Measurements from ENCODE around the gene SLC5A8. TPM values are rescaled to one million over a fixed set of nuclear protein-coding genes. Genes with fewer than 3 reads are reported as not detected.

The SLC5A8 gene
- total and polyA plus RNA-seq, 2 donors (not counting 1 experiment from before 2014, with no cell fraction given) = not detected

DNA sequence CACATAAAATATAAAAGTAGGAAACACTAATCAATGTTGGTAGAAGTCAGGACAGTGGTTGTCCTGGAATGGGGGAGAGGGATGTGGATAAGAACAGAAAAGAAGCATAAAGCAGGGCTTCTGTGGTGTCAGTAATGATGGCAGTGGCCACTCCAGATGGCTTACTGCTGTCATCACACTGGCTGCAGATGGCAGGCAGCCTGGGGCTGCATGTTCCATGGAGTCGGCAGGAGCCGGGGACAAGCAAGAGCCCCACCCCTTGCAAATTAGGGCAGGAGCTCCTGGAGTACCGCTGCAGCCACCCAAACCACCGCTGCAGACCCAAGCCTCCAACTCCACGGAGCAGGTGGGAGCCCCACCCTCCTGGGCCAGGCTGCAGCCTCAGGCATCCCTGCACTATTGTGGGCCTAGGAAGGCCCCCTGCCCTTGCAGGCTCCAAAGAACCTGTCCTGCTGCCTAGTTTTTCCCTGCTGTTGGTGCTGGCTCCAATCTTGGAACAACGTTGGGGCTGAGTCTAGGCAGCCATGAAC is 28.8 kb upstream of the SLC5A8 start:
- H3K79me2 ChIP-seq (ENCODE audit: control insufficient read depth, insufficient read depth, low read length) = no peaks in the 10 kb centered on the region
- Mint-ChIP-seq H3K27ac (no peak overlapping the region), H3K27me3 (peaks cover 8% of the 10 kb centered on the region), H3K9me3 (ENCODE audit: insufficient read depth) (no peaks in the 10 kb centered on the region), H3K4me1 (no peaks in the 10 kb centered on the region), H3K4me3 (no peak overlapping the region)
- no peak overlapping the region for H3K4me2 ChIP-seq (replicated peaks; ENCODE audit: low read depth, low read length, poor library complexity, severe bottlenecking)
- H3K27ac ChIP-seq (ENCODE audit: low read length in 2 of 2) = no peak overlapping the region
- no peaks in the 10 kb centered on the region for H4K20me1 ChIP-seq (ENCODE audit: control insufficient read depth, insufficient read depth, low read length, poor library complexity, severe bottlenecking)
- H3K9me3 ChIP-seq (ENCODE audit: control extremely low read depth in 1 of 3, control insufficient read depth in 2 of 3, insufficient read depth in 1 of 3, low read length in 2 of 3) = peaks cover 0 to 15% (median 13%) of the 10 kb centered on the region in 3 donors
- no peak for ATAC-seq (ENCODE audit: low read depth)
- TF ChIP-seq EZH2 (IDR thresholded peaks at IDR 0.05; ENCODE audit: borderline replicate concordance, insufficient read depth, low read depth, low read length, poor library complexity, severe bottlenecking) = no peak
- TF ChIP-seq, protein P1, sequence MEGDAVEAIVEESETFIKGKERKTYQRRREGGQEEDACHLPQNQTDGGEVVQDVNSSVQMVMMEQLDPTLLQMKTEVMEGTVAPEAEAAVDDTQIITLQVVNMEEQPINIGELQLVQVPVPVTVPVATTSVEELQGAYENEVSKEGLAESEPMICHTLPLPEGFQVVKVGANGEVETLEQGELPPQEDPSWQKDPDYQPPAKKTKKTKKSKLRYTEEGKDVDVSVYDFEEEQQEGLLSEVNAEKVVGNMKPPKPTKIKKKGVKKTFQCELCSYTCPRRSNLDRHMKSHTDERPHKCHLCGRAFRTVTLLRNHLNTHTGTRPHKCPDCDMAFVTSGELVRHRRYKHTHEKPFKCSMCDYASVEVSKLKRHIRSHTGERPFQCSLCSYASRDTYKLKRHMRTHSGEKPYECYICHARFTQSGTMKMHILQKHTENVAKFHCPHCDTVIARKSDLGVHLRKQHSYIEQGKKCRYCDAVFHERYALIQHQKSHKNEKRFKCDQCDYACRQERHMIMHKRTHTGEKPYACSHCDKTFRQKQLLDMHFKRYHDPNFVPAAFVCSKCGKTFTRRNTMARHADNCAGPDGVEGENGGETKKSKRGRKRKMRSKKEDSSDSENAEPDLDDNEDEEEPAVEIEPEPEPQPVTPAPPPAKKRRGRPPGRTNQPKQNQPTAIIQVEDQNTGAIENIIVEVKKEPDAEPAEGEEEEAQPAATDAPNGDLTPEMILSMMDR (IDR thresholded peaks at IDR 0.05) = no peak
- no peak for DNase-seq
- POLR2A ChIA-PET = no interaction called here
- intact Hi-C loops (cut with micrococcal nuclease) = no loop called here
- peaks cover 0 to 3% (median 0%) of the 10 kb centered on the region in 4 experiments for H3K27me3 ChIP-seq (replicated peaks in 1 of 4; ENCODE audit: control extremely low read depth in 1 of 4, control insufficient read depth in 3 of 4, insufficient read depth in 4 of 4, low read length in 3 of 4)
- H3K36me3 ChIP-seq (replicated peaks in 1 of 2; ENCODE audit: control extremely low read depth in 1 of 2, control insufficient read depth in 1 of 2, extremely low read depth in 1 of 2, insufficient read depth in 2 of 2, low read length in 1 of 2) = no peaks in the 10 kb centered on the region
- H3K4me1 ChIP-seq (ENCODE audit: control insufficient read depth in 2 of 2, insufficient read depth in 2 of 2, low read length in 2 of 2) = no peaks in the 10 kb centered on the region
- CTCF ChIA-PET = no interaction called here
- WGBS (ENCODE audit: insufficient coverage) = 78% methylated on average over 6 of the region's 6 CpGs
- no peak overlapping the region for H3K9ac ChIP-seq (ENCODE audit: low read length)
- no peak overlapping the region for H3K4me3 ChIP-seq (ENCODE audit: control extremely low read depth in 1 of 5, extremely low read depth in 1 of 5, insufficient read depth in 1 of 5, low read depth in 2 of 5, low read length in 4 of 5)
- no peak overlapping the region for H2AFZ ChIP-seq (ENCODE audit: insufficient read depth, low read depth, low read length, poor library complexity, severe bottlenecking)

DNA sequence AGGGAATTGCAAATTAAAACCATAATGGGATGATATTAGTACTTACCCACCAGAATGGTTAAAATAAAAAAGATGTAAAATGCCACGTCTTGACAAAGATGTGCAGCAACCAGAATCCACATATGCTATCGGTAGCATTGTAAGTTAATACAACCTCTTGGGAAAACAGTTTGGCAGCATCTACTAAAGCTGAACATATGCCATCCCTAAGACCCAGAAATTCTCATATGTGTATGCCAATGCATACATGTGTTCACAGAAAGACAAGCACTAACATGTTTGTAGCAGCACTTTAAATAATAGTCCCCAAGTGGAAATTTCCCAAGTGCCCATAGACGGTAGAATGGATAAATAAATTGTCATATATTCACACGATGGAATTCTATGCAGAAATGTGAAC is 28.3 kb upstream of the SLC5A8 start:
- H2AFZ ChIP-seq (ENCODE audit: insufficient read depth, low read depth, low read length, poor library complexity, severe bottlenecking) = no peak overlapping the region
- H3K4me1 ChIP-seq (ENCODE audit: control insufficient read depth in 2 of 2, insufficient read depth in 2 of 2, low read length in 2 of 2) = no peaks in the 10 kb centered on the region
- no peak overlapping the region for H3K4me3 Mint-ChIP-seq
- H3K4me2 ChIP-seq (replicated peaks; ENCODE audit: low read depth, low read length, poor library complexity, severe bottlenecking) = no peak overlapping the region
- no peak overlapping the region for H3K27ac ChIP-seq (ENCODE audit: low read length in 2 of 2)
- H3K9me3 ChIP-seq (ENCODE audit: control extremely low read depth in 1 of 3, control insufficient read depth in 2 of 3, insufficient read depth in 1 of 3, low read length in 2 of 3) = peaks cover 0 to 15% (median 13%) of the 10 kb centered on the region in 3 donors
- H3K27ac Mint-ChIP-seq = no peak overlapping the region
- H3K36me3 ChIP-seq (replicated peaks in 1 of 2; ENCODE audit: control extremely low read depth in 1 of 2, control insufficient read depth in 1 of 2, extremely low read depth in 1 of 2, insufficient read depth in 2 of 2, low read length in 1 of 2) = no peaks in the 10 kb centered on the region
- no peaks in the 10 kb centered on the region for H3K79me2 ChIP-seq (ENCODE audit: control insufficient read depth, insufficient read depth, low read length)
- ATAC-seq (ENCODE audit: low read depth) (no peak), DNase-seq (no peak)
- ChIA-PET CTCF (no interaction called here), POLR2A (no interaction called here)
- no peaks in the 10 kb centered on the region for H3K4me1 Mint-ChIP-seq
- H3K4me3 ChIP-seq (ENCODE audit: control extremely low read depth in 1 of 5, extremely low read depth in 1 of 5, insufficient read depth in 1 of 5, low read depth in 2 of 5, low read length in 4 of 5) = no peak overlapping the region
- no peaks in the 10 kb centered on the region for H3K9me3 Mint-ChIP-seq (ENCODE audit: insufficient read depth)
- H3K27me3 Mint-ChIP-seq = peaks cover 8% of the 10 kb centered on the region
- TF ChIP-seq EZH2 (IDR thresholded peaks at IDR 0.05; ENCODE audit: borderline replicate concordance, insufficient read depth, low read depth, low read length, poor library complexity, severe bottlenecking) = no peak
- TF ChIP-seq, protein P1 (IDR thresholded peaks at IDR 0.05) = no peak
- no peak overlapping the region for H3K9ac ChIP-seq (ENCODE audit: low read length)
- WGBS (ENCODE audit: insufficient coverage) = 100% methylated on average over 1 of the region's 4 CpGs
- intact Hi-C loops (cut with micrococcal nuclease) = no loop called here
- no peaks in the 10 kb centered on the region for H4K20me1 ChIP-seq (ENCODE audit: control insufficient read depth, insufficient read depth, low read length, poor library complexity, severe bottlenecking)
- H3K27me3 ChIP-seq (replicated peaks in 1 of 4; ENCODE audit: control extremely low read depth in 1 of 4, control insufficient read depth in 3 of 4, insufficient read depth in 4 of 4, low read length in 3 of 4) = peaks cover 0 to 3% (median under 1%) of the 10 kb centered on the region in 4 experiments
